Adrenal gland (tissue), 12 donors: ENCODE results near the gene FBXO40. TPM values are rescaled to one million over a fixed set of nuclear protein-coding genes. Genes with fewer than 3 reads are reported as not detected.
A peak's percentile ranks its signal among the peaks of the same experiment; 100 is the strongest.

ENCODE experiments used
- DNase-seq, 7 donors: peaks; one replicate each; pipeline ENCODE4 v3.0.0-alpha.2; 2019 to 2020
- H3K27ac ChIP-seq, 5 donors: fragments of 200-600 bp; sonication (generic) in 4 of 5; 1 replicate in 3 of 5; 2 replicates in 2 of 5; pipeline versions ENCODE4 v1.5.1 to v1.8.0; 2016 to 2020; ENCODE audit warnings: mild to moderate bottlenecking in 1 of 5
- H3K27me3 ChIP-seq: fragments of 200-600 bp; 2 replicates; pipeline ENCODE4 v1.8.0; 2021
- H3K36me3 ChIP-seq, 2 donors: fragments of 200-600 bp; replicated peaks in 1 of 2; 1 replicate in 1 of 2; 2 replicates in 1 of 2; pipeline versions ENCODE4 v1.5.1 to v1.8.0; 2018 to 2022
- H3K4me1 ChIP-seq, 2 donors: fragments of 200-600 bp; replicated peaks in 1 of 2; 1 replicate in 1 of 2; 2 replicates in 1 of 2; pipeline versions ENCODE4 v1.5.1 to v1.8.0; 2018 to 2021
- H3K4me3 ChIP-seq, 4 donors: fragments of 200-600 bp; sonication (generic) in 3 of 4; one replicate each; pipeline ENCODE4 v1.5.1; 2016 to 2018
- H3K9me3 ChIP-seq, 3 donors: fragments of 200-600 bp; sonication (generic) in 1 of 3; replicated peaks in 1 of 3; 1 replicate in 2 of 3; 2 replicates in 1 of 3; pipeline versions ENCODE4 v1.5.1 to v1.8.0; 2016 to 2021
- POLR2A ChIP-seq, 2 donors: fragments of 450-650 bp; IDR thresholded peaks; one replicate each; pipeline ENCODE4 v1.6.1; 2017; ENCODE audit warnings: antibody characterized with exemption in 2 of 2, mild to moderate bottlenecking in 2 of 2, moderate library complexity in 1 of 2
- WGBS, 4 donors: extraction: QIAGEN DNeasy Blood & Tissue Kit in 2 of 4; methylation state at CpG; one replicate each; pipeline versions ENCODE4 v1.1.5 to v1.1.7; 2013 to 2017; 5-methylcytosine and 5-hydroxymethylcytosine counted together
- intact Hi-C, 2 donors: fragments of 100-400 bp; cut with DNase I; formaldehyde crosslinking; loops; one replicate each; pipeline versions ENCODE4 v1.14.1 to v1.15.0; 2022 to 2023
- polyA plus RNA-seq, 3 donors: library from polyadenylated mRNA; stranded (reverse); fragments of 200-250 nt in 2 of 3; fragments of 350-450 nt in 1 of 3; fragmentation: Illumina TruSeq in 1 of 3; extraction: RNeasy Lipid Tissue Mini Kit (QIAGEN cat#74804) in 1 of 3; gene quantifications; one replicate each; pipeline ENCODE4 v1.2.3, GENCODE V29; 2013 to 2014
- total RNA-seq, 9 donors: library from RNA; depleted of rRNA in 4 of 9; stranded (reverse); fragments of >200 nt in 4 of 9; fragments of 120-200 nt in 1 of 9; fragmentation: NEBNext Ultra II Directional in 1 of 9; extraction: Animal tissue kit (Norgen Biotek cat#: 25700) in 1 of 9; gene quantifications; one replicate each; pipeline versions ENCODE4 v1.1.0 to v1.2.4, GENCODE V29; 2013 to 2023
- TF ChIP-seq, protein P1 (sequence below), 6 experiments: fragments of 450-650 bp in 4 of 6; fragments of 200-600 bp in 2 of 6; sonication (generic) in 1 of 6; IDR thresholded peaks; 1 replicate in 5 of 6; 2 replicates in 1 of 6; pipeline versions ENCODE4 v1.5.1 to v1.8.0; 2016 to 2021; ENCODE audit warnings: antibody characterized with exemption in 6 of 6, mild to moderate bottlenecking in 2 of 6, moderate library complexity in 1 of 6
- donor health status: healthy with polysubstance abuse.
- donor health status: Bipolar disorder and iron deficiency.
- donor health status: DM: yes; HTN: yes; CAD: no.
- donor health status: DM: no; HTN: no; CAD: no.
- donor health status: DM: no; HTN: no; CAD: no.
- donor health status: DM: yes; HTN: yes; CAD: no.

The FBXO40 gene
- total and polyA plus RNA-seq, 12 donors = under 0.01 to 1.00 (median 0.09) TPM; not detected in 5

- peaks cover 0 to 29% of the 10 kb centered on the region in 2 donors for H3K36me3 ChIP-seq
- peak; percentile 25 to 75 (median 52) for DNase-seq
- no peaks in the 10 kb centered on the region for H3K27me3 ChIP-seq
- intact Hi-C loops = no loop called here
- no peaks in the 10 kb centered on the region for H3K9me3 ChIP-seq
- H3K27ac ChIP-seq = peak within 1 kb of the TSS in 4 of 5 donors; percentile 36 to 86 (median 59)
- 68 to 78% (median 73%) methylated on average over 9 of the region's 9 CpGs for WGBS, 4 donors
- H3K4me3 ChIP-seq = peak within 1 kb of the TSS in 1 of 4 donors; percentile 40
- TF ChIP-seq, protein P1, sequence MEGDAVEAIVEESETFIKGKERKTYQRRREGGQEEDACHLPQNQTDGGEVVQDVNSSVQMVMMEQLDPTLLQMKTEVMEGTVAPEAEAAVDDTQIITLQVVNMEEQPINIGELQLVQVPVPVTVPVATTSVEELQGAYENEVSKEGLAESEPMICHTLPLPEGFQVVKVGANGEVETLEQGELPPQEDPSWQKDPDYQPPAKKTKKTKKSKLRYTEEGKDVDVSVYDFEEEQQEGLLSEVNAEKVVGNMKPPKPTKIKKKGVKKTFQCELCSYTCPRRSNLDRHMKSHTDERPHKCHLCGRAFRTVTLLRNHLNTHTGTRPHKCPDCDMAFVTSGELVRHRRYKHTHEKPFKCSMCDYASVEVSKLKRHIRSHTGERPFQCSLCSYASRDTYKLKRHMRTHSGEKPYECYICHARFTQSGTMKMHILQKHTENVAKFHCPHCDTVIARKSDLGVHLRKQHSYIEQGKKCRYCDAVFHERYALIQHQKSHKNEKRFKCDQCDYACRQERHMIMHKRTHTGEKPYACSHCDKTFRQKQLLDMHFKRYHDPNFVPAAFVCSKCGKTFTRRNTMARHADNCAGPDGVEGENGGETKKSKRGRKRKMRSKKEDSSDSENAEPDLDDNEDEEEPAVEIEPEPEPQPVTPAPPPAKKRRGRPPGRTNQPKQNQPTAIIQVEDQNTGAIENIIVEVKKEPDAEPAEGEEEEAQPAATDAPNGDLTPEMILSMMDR (IDR thresholded peaks at IDR 0.05) = no peak
- peak; percentile 31 to 36 for TF ChIP-seq POLR2A (IDR thresholded peaks at IDR 0.05)
- H3K4me1 ChIP-seq = peaks cover 0 to 6% of the 10 kb centered on the region in 2 donors
These were observed 67.4 kb downstream of the FBXO40 start, which contains the start of gene HCLS1 for GRCh38 chr3:121660356-121661171. Gene HCLS1, minus strand, starts transcription at chr3:121660903. Its CDS starts 2,556 bp downstream, at chr3:121658347.

- TF ChIP-seq POLR2A (IDR thresholded peaks at IDR 0.05) = no peak
- TF ChIP-seq, protein P1 (IDR thresholded peaks at IDR 0.05) = no peak
- DNase-seq = no peak
- no peak overlapping the region for H3K4me3 ChIP-seq
- H3K4me1 ChIP-seq = peaks cover 0 to 6% of the 10 kb centered on the region in 2 donors
- peak overlapping the region in 3 of 5 donors; percentile 49 to 86 (median 69) for H3K27ac ChIP-seq
- intact Hi-C loops = no loop called here
- H3K36me3 ChIP-seq = peaks cover 0 to 38% of the 10 kb centered on the region in 2 donors
- no peaks in the 10 kb centered on the region for H3K9me3 ChIP-seq
- 89 to 98% (median 93%) methylated on average over 6 of the region's 6 CpGs for WGBS, 4 donors
- no peaks in the 10 kb centered on the region for H3K27me3 ChIP-seq
These were observed 68.2 kb downstream of the FBXO40 start for GRCh38 chr3:121661376-121661775.

GRCh38 chr3:121662742-121663141 is 69.6 kb downstream of the FBXO40 start:
- intact Hi-C loops = no loop called here
- Histone ChIP-seq H3K27me3 (no peaks in the 10 kb centered on the region), H3K4me1 (peaks cover 0 to 6% of the 10 kb centered on the region in 2 donors), H3K27ac (no peak overlapping the region), H3K4me3 (no peak overlapping the region), H3K9me3 (no peaks in the 10 kb centered on the region), H3K36me3 (peaks cover 0 to 51% of the 10 kb centered on the region in 2 donors)
- DNase-seq = no peak
- TF ChIP-seq, protein P1 (IDR thresholded peaks at IDR 0.05) = no peak
- TF ChIP-seq POLR2A (IDR thresholded peaks at IDR 0.05) = no peak

DNA sequence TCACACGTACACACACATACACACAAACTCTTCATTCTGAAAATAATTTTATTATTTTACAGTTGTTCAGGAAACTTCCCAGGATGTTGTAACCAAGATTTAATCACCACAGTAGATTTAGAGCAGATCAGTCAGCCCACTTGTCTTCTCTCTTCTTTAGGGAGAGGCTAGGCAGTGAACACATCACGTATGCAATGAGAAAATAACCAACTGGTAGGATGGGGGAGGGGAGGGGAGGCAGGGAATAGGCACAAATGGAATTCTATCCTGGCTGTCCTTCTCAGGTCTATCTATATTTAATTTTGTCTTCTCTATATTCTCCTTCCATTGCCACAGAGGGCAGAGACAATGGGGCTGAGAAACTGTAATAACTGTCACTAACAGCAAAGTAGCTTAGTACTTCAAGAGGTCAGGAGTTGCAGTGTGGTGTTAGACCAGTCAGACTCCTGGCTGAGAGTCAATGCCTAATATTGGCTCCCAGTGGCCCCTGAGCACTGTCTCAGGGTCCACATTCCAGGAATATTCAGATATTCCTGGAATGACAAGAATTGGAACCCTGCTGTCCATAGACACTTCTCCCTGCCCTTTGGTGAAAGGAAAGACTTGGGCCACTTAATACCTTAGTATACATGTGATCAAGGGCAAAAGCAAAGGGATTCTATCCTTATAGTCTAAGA is 70.1 kb downstream of the FBXO40 start:
- intact Hi-C loops = no loop called here
- H3K27me3 ChIP-seq = no peaks in the 10 kb centered on the region
- H3K9me3 ChIP-seq = no peaks in the 10 kb centered on the region
- peaks cover 0 to 6% of the 10 kb centered on the region in 2 donors for H3K4me1 ChIP-seq
- peaks cover 0 to 57% of the 10 kb centered on the region in 2 donors for H3K36me3 ChIP-seq
- H3K27ac ChIP-seq = no peak overlapping the region
- no peak for DNase-seq
- 50 to 90% (median 58%) methylated on average over 2 of the region's 2 CpGs for WGBS, 4 donors
- no peak overlapping the region for H3K4me3 ChIP-seq
- TF ChIP-seq, protein P1 (IDR thresholded peaks at IDR 0.05) = no peak
- no peak for TF ChIP-seq POLR2A (IDR thresholded peaks at IDR 0.05)
